Measurements from ENCODE around the gene MID1IP1.

MID1IP1 gene

GRCh38 chrX:38800981-38801845 lies at the start of gene MID1IP1:
TSS of gene MID1IP1 (plus strand) at chrX:38801459. CDS start at chrX:38804947, 3,488 bp downstream.
- DNase-seq, result peak in 2 of 3 experiments; percentile 41 to 77

GRCh38 chrX:38754102-38754790 lies 47.0 kb upstream of the MID1IP1 start:
- DNase-seq, result peak; percentile 16 to 87 (median 54)

- DNase-seq, result peak in 1 of 3 experiments; percentile 56
Measured at GRCh38 chrX:38754818-38755718, 46.2 kb upstream of the MID1IP1 start.

- DNase-seq, result no peak
Measured at GRCh38 chrX:38760883-38761282, 40.4 kb upstream of the MID1IP1 start.

GRCh38 chrX:38768079-38768478 lies 33.2 kb upstream of the MID1IP1 start:
- peak; percentile 1 to 80 (median 33) for DNase-seq

- no peak for DNase-seq
Measured at GRCh38 chrX:38770152-38770551, 31.1 kb upstream of the MID1IP1 start.

- DNase-seq, result no peak
Measured at GRCh38 chrX:38774249-38774648, 27.0 kb upstream of the MID1IP1 start.

- no peak for DNase-seq
Measured at GRCh38 chrX:38796946-38797345, 4.3 kb upstream of the MID1IP1 start.

GRCh38 chrX:38798956-38799355 lies 2.3 kb upstream of the MID1IP1 start:
- DNase-seq, result no peak

- no peak for DNase-seq
Measured at GRCh38 chrX:38799995-38800580, 1.2 kb upstream of the MID1IP1 start.

GRCh38 chrX:38803243-38803587 lies 2.0 kb downstream of the MID1IP1 start:
- DNase-seq, result peak in 1 of 3 experiments; percentile 68

GRCh38 chrX:38803588-38804431 lies 2.6 kb downstream of the MID1IP1 start:
- peak; percentile 30 to 95 (median 92) for DNase-seq

- no peak for DNase-seq
Measured at GRCh38 chrX:38804432-38804681, 3.1 kb downstream of the MID1IP1 start.

- DNase-seq, result peak; percentile 0 to 83 (median 83)
Measured at GRCh38 chrX:38804682-38805431, 3.6 kb downstream of the MID1IP1 start.

GRCh38 chrX:38805432-38806389 lies 4.5 kb downstream of the MID1IP1 start:
- peak; percentile 6 to 92 (median 90) for DNase-seq

GRCh38 chrX:38806875-38807621 lies 5.8 kb downstream of the MID1IP1 start:
- DNase-seq, result peak in 1 of 3 experiments; percentile 35

- no peak for DNase-seq
Measured at GRCh38 chrX:38807873-38808272, 6.6 kb downstream of the MID1IP1 start.

GRCh38 chrX:38811515-38812243 lies 10.4 kb downstream of the MID1IP1 start:
- DNase-seq, result no peak
